GM21825 (cell line): ENCODE data around the gene DUOXA2.
A peak's percentile ranks its signal among the peaks of the same experiment; 100 is the strongest.

Experiments used
- ATAC-seq: cut with Tn5 transposase; IDR thresholded peaks from one replicate; pipeline ENCODE4 v1.9.1; 2021; ENCODE audit warnings: mild to moderate bottlenecking, moderate library complexity; ENCODE audit not compliant: unreplicated experiment

Gene DUOXA2

GRCh38 chr15:45156744-45157455 is 42.8 kb downstream of the DUOXA2 start:
- ATAC-seq, result no peak

DNA sequence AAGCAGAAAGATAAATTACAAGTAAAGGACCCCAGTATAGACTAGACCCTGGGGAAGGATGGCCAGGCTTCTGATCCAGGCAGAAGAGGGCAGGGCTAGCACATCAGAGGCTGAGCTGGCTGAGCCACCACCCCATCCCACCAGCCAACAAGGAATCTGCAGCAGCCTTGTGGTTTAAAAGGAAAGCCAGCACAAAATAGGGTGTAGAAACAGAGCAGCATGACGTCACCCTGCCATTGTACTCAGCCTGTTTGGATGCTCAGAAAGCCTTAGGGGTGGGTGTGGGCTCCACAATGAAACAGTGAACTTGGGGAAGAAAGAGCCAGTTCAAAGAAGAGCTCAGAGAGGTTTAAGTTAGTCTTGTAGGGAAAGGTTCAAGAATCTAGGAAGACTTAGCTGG is 43.8 kb downstream of the DUOXA2 start:
- ATAC-seq, result no peak

DNA sequence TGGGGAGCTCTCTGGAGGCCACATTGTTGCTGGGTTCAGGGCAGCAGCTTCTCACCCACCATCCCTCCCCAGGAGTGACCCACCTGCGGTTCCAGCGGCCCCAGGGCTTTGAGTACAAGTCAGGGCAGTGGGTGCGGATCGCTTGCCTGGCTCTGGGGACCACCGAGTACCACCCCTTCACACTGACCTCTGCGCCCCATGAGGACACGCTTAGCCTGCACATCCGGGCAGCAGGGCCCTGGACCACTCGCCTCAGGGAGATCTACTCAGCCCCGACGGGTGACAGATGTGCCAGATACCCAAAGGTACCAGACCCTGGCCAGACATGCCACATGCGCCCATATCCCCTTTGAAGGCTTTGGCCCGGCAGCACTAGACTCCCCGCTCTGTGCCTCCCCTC is 47.5 kb downstream of the DUOXA2 start:
- no peak for ATAC-seq

DNA sequence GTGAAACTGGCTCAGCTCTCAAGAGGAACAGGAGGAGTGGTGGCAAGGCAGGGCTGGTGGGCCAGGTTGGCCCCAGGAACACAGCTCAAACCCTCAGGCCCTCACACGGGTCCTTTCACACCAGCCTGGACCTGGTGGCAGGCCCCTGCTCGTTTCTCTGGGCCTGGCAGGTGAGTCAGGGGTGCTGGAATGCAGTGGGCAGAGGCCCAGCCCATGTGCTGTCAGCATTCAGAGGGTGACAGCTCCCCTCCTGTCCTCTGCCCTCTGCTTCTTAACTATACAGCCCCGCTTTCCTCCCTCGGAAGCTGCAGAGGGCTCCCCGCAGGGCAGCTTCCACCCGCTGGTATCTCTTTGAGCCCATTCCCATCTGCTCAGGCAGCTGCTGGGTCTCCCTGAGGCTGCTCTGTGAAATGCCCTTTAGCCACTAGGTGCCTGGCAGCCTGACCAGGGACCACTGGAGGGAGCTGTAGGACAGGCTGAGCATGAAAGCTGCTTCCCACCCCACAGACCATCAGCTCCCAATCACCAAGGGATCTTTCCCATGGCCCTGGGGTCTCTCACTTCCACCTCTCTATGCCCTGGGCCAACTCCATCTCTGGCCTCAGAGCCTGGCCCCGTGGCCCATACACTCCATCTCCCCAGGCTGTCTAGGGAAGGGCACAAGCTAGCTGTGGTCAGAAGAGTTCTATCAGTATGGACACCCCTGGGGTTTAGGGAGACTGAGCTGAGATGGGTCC is 48.8 kb downstream of the DUOXA2 start:
- ATAC-seq, result no peak

GRCh38 chr15:45163508-45163856 is 49.4 kb downstream of the DUOXA2 start:
- ATAC-seq, result no peak

GRCh38 chr15:45164914-45165313 is 50.8 kb downstream of the DUOXA2 start:
- ATAC-seq, result no peak

- ATAC-seq, result no peak
Observed at GRCh38 chr15:45165536-45165935, 51.4 kb downstream of the DUOXA2 start.

GRCh38 chr15:45166834-45167630 is 52.9 kb downstream of the DUOXA2 start:
- peak; percentile 91 for ATAC-seq

GRCh38 chr15:45167631-45168205 is 53.6 kb downstream of the DUOXA2 start:
- ATAC-seq, result no peak
